Keratinocyte (primary cell): ENCODE data around the gene CHML.

Source experiments
- CTCF ChIP-seq, 3 experiments: IDR thresholded peaks in 1 of 3; conservative IDR thresholded peaks in 1 of 3; optimal IDR thresholded peaks in 1 of 3; 2 replicates in 2 of 3; 3 replicates in 1 of 3; pipeline versions ENCODE3 to v1.5.1; 2011; ENCODE audit warnings: low read length in 3 of 3, mild to moderate bottlenecking in 3 of 3, moderate library complexity in 2 of 3, control low read depth in 1 of 3, inconsistent platforms in 1 of 3; ENCODE audit not compliant: insufficient read depth in 2 of 3; ENCODE audit errors: extremely low read depth in 1 of 3
- EZH2 ChIP-seq: IDR thresholded peaks from one replicate; pipeline ENCODE4 v1.6.1; 2012; ENCODE audit warnings: inconsistent platforms, mild to moderate bottlenecking, low read length, moderate library complexity

- TF ChIP-seq CTCF (optimal IDR thresholded peaks at IDR 0.05 in 1 of 3, IDR thresholded peaks at IDR 0.05 in 1 of 3, conservative IDR thresholded peaks at IDR 0.05 in 1 of 3; ENCODE audit: extremely low read depth in 1 of 3, insufficient read depth in 2 of 3, low read length in 3 of 3) (no peak), EZH2 (no peak)
Observed at GRCh38 chr1:241607497-241607896, 32.7 kb downstream of the CHML start.
